GM12801 (cell line): ENCODE results near the gene RETSAT.

Source experiments
- TF ChIP-seq, protein P1 (sequence below): IDR thresholded peaks from one replicate; pipeline ENCODE4 v1.5.1; 2011; ENCODE audit warnings: control low read depth; ENCODE audit not compliant: insufficient read length; ENCODE audit errors: extremely low read depth

RETSAT gene

DNA sequence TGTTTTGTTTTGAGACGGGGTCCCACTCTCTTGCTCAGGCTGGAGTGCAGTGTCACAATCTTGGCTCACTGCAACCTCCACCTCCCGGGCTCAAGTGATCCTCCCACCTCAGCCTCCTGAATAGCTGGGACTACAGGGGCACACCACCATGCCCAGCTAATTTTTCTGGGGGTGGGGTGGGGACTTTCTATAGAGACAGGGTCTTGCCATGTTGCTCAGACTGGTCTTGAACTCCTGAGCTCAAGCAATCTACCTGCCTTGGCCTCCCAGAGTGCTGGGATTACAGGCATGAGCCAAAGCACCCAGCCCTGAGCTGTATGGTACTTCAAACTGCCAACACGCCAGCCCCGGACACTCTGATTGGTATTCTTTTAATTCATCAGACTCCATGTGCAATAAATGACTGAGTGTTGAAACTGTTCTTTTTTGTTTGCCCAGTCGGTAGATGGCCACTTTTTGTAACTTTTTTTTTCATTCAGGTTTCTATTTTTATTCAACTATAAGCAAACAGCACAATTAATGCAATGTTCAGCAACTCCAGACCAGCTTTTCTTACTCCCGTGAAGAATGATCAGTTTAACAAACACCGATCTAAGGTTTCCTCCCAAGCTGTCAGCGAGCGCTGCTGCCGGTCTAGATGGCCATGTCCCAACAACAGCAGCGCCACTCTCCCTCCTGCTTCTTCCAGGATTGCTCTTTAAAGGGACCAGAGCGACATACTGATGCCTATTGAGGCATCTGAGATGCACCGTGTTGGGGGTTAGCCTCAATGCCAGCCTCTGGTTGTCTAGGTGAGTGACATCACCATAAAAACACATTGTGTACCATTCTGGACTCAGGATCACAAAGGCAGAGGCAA lies 14.1 kb downstream of the RETSAT start:
- TF ChIP-seq, protein P1, sequence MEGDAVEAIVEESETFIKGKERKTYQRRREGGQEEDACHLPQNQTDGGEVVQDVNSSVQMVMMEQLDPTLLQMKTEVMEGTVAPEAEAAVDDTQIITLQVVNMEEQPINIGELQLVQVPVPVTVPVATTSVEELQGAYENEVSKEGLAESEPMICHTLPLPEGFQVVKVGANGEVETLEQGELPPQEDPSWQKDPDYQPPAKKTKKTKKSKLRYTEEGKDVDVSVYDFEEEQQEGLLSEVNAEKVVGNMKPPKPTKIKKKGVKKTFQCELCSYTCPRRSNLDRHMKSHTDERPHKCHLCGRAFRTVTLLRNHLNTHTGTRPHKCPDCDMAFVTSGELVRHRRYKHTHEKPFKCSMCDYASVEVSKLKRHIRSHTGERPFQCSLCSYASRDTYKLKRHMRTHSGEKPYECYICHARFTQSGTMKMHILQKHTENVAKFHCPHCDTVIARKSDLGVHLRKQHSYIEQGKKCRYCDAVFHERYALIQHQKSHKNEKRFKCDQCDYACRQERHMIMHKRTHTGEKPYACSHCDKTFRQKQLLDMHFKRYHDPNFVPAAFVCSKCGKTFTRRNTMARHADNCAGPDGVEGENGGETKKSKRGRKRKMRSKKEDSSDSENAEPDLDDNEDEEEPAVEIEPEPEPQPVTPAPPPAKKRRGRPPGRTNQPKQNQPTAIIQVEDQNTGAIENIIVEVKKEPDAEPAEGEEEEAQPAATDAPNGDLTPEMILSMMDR: no peak

DNA sequence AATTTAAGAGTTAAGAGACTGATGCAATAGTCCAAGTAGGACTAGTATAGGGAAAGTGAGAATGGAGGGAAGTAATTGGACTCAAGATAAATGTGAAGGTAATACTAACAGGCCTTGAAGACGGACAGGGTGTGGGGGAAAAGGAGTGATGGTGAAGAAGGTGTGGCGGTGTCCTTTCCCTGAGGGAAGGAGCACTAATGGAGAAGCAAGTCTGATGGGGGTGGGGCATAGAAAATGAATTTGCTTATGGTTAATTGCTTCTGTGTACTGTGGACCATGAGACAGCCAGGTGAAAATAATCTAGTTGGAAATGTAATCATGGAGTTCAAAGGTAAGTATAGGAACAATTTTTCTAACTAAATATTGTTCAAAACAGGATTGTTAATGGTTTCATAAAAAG lies 19.4 kb downstream of the RETSAT start:
- TF ChIP-seq, protein P1: no peak

DNA sequence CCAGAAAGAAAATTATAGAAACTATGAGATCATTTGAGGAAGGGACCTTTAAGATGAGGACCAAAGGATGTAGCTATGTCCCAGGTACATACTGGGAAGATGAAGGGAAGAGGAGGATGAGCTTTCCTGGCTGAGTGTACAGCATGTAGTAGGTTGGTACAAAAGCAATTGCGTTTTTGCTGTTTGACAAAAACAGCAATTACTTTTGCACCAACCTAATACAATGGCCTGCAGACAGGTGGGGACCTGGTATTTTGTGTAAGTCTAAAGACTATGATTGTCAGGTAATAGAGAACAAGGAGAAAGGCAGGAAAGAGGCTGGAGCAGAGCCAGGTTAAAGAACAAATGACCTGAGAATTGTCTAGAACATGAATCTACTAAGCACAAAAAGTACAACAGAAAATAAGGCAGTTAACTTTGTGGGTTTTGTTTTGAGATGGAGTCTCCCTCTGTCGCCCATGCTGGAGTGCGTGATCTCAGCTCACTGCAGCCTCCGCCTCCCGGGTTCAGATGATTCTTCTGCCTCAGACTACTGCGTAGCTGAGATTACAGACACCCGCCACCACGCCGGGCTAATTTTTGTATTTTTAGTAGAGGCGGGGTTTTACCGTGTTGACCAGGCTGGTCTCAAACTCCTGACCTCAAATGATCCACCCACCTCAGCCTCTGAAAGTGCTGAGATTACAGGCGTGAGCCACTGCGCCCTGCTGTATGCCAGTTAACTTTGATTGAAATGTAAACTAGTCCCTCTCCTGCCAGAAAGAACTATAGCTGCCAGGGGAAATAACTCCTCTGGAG lies 23.3 kb downstream of the RETSAT start:
- TF ChIP-seq, protein P1: no peak

DNA sequence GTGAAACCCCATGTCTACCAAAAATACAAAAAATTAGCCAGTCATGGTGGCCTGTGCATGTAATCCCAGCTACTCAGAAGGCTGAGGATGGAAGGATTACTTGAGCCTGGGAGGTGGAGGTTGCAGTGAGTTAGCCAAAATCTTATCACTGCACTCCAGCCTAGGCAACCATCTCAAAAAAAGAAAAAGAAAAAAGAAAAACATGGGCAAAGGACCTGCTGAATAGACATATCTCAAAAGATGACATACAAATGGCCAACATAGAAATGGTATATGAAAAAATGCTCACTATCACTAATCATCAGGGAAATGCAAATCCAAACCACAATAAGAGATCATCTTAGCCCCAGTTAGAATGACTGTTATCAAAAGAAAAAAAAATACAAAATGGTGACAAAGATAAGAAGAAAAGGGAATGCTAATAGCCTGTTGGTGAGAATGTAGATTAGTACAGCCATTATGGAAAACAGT lies 25.1 kb downstream of the RETSAT start:
- TF ChIP-seq, protein P1: no peak

DNA sequence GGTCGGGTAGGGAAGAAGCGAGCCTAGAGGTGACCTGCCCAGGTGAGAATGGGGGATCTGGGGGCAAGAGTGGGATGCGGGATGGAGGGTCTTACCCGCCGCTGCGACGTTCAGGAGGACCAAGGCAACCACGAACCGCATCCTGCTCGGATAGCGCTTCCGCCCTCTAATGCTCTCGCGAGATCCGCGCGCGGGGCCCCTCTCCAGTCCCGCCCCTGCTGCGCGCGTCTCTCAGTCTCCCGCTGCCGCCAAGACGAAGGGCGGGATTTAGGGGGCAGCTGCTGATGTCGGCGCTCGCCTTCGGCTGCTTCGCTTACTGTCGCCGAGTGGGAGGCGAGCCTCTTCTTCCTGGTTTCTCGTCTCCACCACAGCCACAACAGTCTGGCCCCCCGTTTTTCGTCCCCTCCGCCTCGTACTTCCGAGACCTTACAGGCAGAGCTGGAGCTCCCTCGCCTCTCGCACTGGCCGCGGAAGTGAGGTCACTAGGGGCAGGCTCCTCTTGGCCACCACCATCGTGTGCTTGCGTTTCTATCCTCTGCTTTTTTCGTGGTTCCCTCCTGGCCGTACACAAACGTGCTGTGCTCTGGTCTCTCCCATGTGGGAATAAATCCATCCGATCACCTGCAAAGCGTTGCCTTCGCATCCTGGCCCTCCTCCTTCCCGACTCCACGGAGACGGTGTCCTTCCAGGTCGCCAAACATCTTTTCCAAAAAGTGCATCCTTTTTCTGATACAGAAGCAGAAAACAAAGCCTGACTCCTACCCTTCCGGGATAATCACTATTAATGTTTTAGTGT lies 26.3 kb downstream of the RETSAT start, which contains the start of gene TGOLN2:
Gene TGOLN2, minus strand, starts transcription at position 168 of the 796 bp plus-strand sequence. Its CDS starts 27 bp downstream, at position 141.
- TF ChIP-seq, protein P1: no peak

DNA sequence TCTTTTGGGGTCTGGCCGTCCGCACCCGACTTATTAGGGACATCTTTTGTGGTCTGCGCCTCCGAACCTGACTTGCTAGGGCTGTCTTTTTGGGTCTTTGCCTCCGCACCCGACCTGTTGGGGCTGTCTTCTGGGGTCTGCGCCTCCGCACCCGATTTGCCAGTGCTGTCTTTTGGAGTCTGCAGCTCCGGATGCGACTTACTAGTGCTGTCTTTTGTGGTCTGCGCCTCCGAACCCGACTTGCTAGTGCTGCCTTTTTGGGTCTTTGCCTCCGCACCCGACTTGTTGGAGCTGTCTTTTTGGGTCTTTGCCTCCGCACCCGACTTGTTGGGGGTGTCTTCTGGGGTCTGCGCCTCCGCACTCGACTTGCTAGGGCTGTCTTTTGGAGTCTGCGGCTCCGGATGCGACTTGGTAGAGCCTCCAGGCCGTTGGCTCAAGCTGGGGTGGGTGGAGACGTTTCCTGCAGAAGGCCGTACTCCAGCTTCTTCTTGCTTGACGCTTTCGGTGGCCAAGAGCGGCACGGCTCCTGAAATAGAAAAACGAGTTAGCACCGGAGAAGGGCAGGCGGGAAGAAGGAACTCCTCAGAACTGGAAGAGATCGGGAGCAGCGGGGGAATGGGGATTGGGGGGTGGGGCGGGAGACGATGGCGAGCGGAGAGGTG lies 27.0 kb downstream of the RETSAT start:
- TF ChIP-seq, protein P1: no peak
